Neuronal stem cell (in vitro differentiated cells): ENCODE results near the gene UBE2L6.

Experiments
- DNase-seq: peaks from one replicate; pipeline ENCODE4 v3.0.0-alpha.2; 2013; ENCODE audit warnings: low spot score
- H2AFZ ChIP-seq: one replicate; pipeline ENCODE4 v1.6.1; 2013; ENCODE audit warnings: mild to moderate bottlenecking, low read length, inconsistent platforms
- H2AK5ac ChIP-seq: 2 replicates; pipeline ENCODE4 v1.6.1; 2013; ENCODE audit warnings: low read depth, mild to moderate bottlenecking, inconsistent platforms, low read length, moderate library complexity, mixed read lengths
- H2BK120ac ChIP-seq: 2 replicates; pipeline ENCODE4 v1.6.1; 2013; ENCODE audit warnings: low read depth, mild to moderate bottlenecking, inconsistent platforms, low read length, moderate library complexity, mixed read lengths
- H2BK12ac ChIP-seq: one replicate; pipeline ENCODE4 v1.6.1; 2013; ENCODE audit warnings: low read length, inconsistent platforms
- H2BK15ac ChIP-seq: 2 replicates; pipeline ENCODE4 v1.6.1; 2013; ENCODE audit warnings: mild to moderate bottlenecking, low read length, inconsistent platforms, mixed read lengths
- H2BK5ac ChIP-seq: one replicate; pipeline ENCODE4 v1.6.1; 2013; ENCODE audit warnings: inconsistent platforms, mild to moderate bottlenecking, low read length, moderate library complexity
- H3K14ac ChIP-seq: one replicate; pipeline ENCODE4 v1.6.1; 2013; ENCODE audit warnings: low read length, inconsistent platforms
- H3K18ac ChIP-seq: 2 replicates; pipeline ENCODE4 v1.6.1; 2013; ENCODE audit warnings: low read length, inconsistent platforms
- H3K23ac ChIP-seq: 2 replicates; pipeline ENCODE4 v1.6.1; 2013; ENCODE audit warnings: low read depth, mild to moderate bottlenecking, mixed read lengths, low read length, inconsistent platforms; ENCODE audit not compliant: poor library complexity
- H3K27ac ChIP-seq: replicated peaks from 3 replicates; pipeline ENCODE4 v1.5.1; 2013; ENCODE audit warnings: low read length, inconsistent platforms
- H3K27me3 ChIP-seq, 3 experiments: 2 replicates each; pipeline ENCODE4 v1.6.1; 2013; ENCODE audit warnings: low read length in 3 of 3, mild to moderate bottlenecking in 2 of 3, inconsistent platforms in 1 of 3, low read depth in 1 of 3, mixed read lengths in 1 of 3, moderate library complexity in 1 of 3; ENCODE audit not compliant: control insufficient read depth in 3 of 3, insufficient read depth in 3 of 3
- H3K36me3 ChIP-seq, 2 donors: replicated peaks in 1 of 2; 2 replicates each; pipeline ENCODE4 v1.6.1; 2013; ENCODE audit warnings: low read length in 2 of 2; ENCODE audit not compliant: control insufficient read depth in 2 of 2, insufficient read depth in 2 of 2
- H3K4ac ChIP-seq: 2 replicates; pipeline ENCODE4 v1.6.1; 2013; ENCODE audit warnings: inconsistent platforms, mild to moderate bottlenecking, low read length, moderate library complexity
- H3K4me1 ChIP-seq, 2 donors: 1 replicate in 1 of 2; 2 replicates in 1 of 2; pipeline ENCODE4 v1.6.1; 2013; ENCODE audit warnings: low read length in 2 of 2, low read depth in 1 of 2; ENCODE audit not compliant: control insufficient read depth in 2 of 2, insufficient read depth in 1 of 2
- H3K4me2 ChIP-seq: one replicate; pipeline ENCODE4 v1.6.1; 2013; ENCODE audit warnings: mild to moderate bottlenecking, low read length, inconsistent platforms; ENCODE audit not compliant: insufficient read depth, poor library complexity, severe bottlenecking
- H3K4me3 ChIP-seq, 2 donors: 2 replicates each; pipeline ENCODE4 v1.5.1; 2013; ENCODE audit warnings: low read length in 2 of 2, mild to moderate bottlenecking in 2 of 2, inconsistent platforms in 1 of 2, moderate library complexity in 1 of 2
- H3K79me1 ChIP-seq: one replicate; pipeline ENCODE4 v1.6.1; 2013; ENCODE audit warnings: low read depth, mild to moderate bottlenecking, inconsistent platforms, low read length, moderate library complexity
- H3K9ac ChIP-seq: one replicate; pipeline ENCODE4 v1.6.1; 2013; ENCODE audit warnings: mild to moderate bottlenecking, low read depth, low read length, inconsistent platforms; ENCODE audit not compliant: poor library complexity
- H3K9me3 ChIP-seq, 2 donors: replicated peaks in 1 of 2; 2 replicates each; pipeline versions ENCODE3 to v1.6.1; 2013; ENCODE audit warnings: low read length in 2 of 2, mild to moderate bottlenecking in 2 of 2, inconsistent platforms in 1 of 2, low read depth in 1 of 2, mixed read lengths in 1 of 2, moderate library complexity in 1 of 2; ENCODE audit not compliant: control insufficient read depth in 2 of 2, insufficient read depth in 1 of 2
- H4K8ac ChIP-seq: one replicate; pipeline ENCODE4 v1.6.1; 2013; ENCODE audit warnings: low read depth, mild to moderate bottlenecking, inconsistent platforms, low read length, moderate library complexity
- H4K91ac ChIP-seq: one replicate; pipeline ENCODE4 v1.6.1; 2013; ENCODE audit warnings: low read length, low read depth, mild to moderate bottlenecking, inconsistent platforms; ENCODE audit not compliant: poor library complexity
- WGBS, 2 donors: extraction: QIAGEN DNeasy Blood & Tissue Kit; methylation state at CpG; one replicate each; pipeline ENCODE4 v1.1.7; 2013; ENCODE audit warnings: missing lambda C conversion rate in 2 of 2, mixed read lengths in 1 of 2; ENCODE audit not compliant: insufficient read length in 2 of 2, insufficient replicate concordance in 1 of 2; ENCODE audit errors: extremely low coverage in 2 of 2; 5-methylcytosine and 5-hydroxymethylcytosine counted together

Gene UBE2L6

DNA sequence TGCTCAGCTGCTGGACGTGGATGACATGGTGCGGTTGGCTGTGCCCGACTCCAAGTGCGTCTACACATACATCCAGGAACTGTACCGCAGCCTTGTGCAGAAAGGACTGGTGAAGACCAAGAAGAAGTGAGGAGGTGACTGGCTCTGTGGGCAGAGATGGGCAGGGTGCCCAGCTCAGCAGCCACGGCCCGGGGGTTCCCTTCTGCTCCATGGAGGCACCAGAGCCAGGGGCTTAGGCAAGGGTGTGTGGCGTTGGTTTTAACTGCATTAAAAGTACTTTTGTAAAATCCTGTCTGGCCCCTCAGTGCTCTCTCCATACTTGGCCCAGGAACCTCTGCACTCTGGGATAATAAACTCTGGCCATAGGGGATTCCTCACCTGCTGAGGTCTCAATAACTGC lies 17.5 kb downstream of the UBE2L6 start:
- Histone ChIP-seq H3K36me3 (peaks cover 56 to 86% of the 10 kb centered on the region in 2 donors), H2AK5ac (no peak overlapping the region), H2BK12ac (no peak overlapping the region), H3K4ac (no peak overlapping the region), H3K23ac (peak overlapping the region; percentile 10), H2AFZ (no peak overlapping the region), H3K18ac (no peak overlapping the region), H3K27me3 (no peaks in the 10 kb centered on the region), H3K4me1 (peaks cover 0 to 6% of the 10 kb centered on the region in 2 donors), H3K4me2 (no peak overlapping the region), H3K9ac (peak overlapping the region; percentile 0), H3K27ac (no peak overlapping the region), H2BK5ac (no peak overlapping the region), H3K14ac (no peak overlapping the region), H3K79me1 (no peaks in the 10 kb centered on the region), H4K8ac (no peak overlapping the region), H3K4me3 (peak overlapping the region in 1 of 2 donors; percentile 22), H3K9me3 (peaks cover 0 to 6% of the 10 kb centered on the region in 2 donors), H2BK15ac (no peak overlapping the region), H2BK120ac (no peak overlapping the region), H4K91ac (no peak overlapping the region)
- DNase-seq = no peak
- no CpG with 5 or more reads among the region's 8 CpGs for WGBS, 2 donors

DNA sequence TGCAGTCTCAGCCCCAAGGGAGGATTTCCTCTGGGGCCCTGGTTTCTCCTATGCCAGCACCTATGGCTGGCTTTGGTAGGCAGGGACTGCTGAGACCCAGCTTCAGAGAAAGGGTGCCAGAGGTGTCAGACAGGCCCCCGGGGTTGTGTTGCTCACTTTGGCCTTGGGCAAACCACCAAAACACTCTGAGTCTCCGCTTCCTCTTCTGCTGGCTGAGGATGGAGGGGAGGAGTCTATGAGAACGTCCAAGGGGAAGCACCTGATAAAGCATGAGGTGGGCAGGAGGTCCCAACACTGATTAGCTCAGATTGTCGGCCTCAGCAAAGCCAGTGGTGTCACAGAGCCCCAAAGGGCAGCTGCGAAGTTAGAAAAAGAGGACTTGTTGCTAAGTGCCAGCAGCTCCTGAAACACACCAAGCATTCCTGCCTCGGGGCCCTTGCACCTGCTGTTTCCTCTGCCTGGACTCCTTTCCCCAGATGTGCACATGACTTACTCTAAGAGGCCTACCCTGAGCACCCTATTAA lies 19.6 kb downstream of the UBE2L6 start:
- Histone ChIP-seq H3K23ac (no peak overlapping the region), H3K4me3 (no peak overlapping the region), H2AFZ (no peak overlapping the region), H3K18ac (no peak overlapping the region), H3K36me3 (peaks cover 44 to 66% of the 10 kb centered on the region in 2 donors), H2BK120ac (no peak overlapping the region), H3K79me1 (no peaks in the 10 kb centered on the region), H3K4me1 (peaks cover 6 to 7% of the 10 kb centered on the region in 2 donors), H3K4me2 (no peak overlapping the region), H4K8ac (no peak overlapping the region), H3K27me3 (no peaks in the 10 kb centered on the region), H2AK5ac (no peak overlapping the region), H2BK15ac (no peak overlapping the region), H3K9me3 (peaks cover 0 to 4% of the 10 kb centered on the region in 2 donors), H2BK12ac (no peak overlapping the region), H2BK5ac (no peak overlapping the region), H3K14ac (no peak overlapping the region), H3K4ac (no peak overlapping the region), H3K27ac (no peak overlapping the region), H3K9ac (no peak overlapping the region), H4K91ac (no peak overlapping the region)
- no peak for DNase-seq
- WGBS, 2 donors = no CpG with 5 or more reads among the region's 6 CpGs

- no peak overlapping the region for H3K4me2 ChIP-seq
- H2BK5ac ChIP-seq = no peak overlapping the region
- no peak overlapping the region for H3K4me3 ChIP-seq
- H3K79me1 ChIP-seq = no peaks in the 10 kb centered on the region
- H2BK12ac ChIP-seq = no peak overlapping the region
- H3K23ac ChIP-seq = no peak overlapping the region
- H3K14ac ChIP-seq = no peak overlapping the region
- no peak overlapping the region for H2AFZ ChIP-seq
- no peak overlapping the region for H2BK15ac ChIP-seq
- H4K91ac ChIP-seq = no peak overlapping the region
- peaks cover 35 to 59% of the 10 kb centered on the region in 2 donors for H3K36me3 ChIP-seq
- no peak overlapping the region for H3K4ac ChIP-seq
- peaks cover 6 to 7% of the 10 kb centered on the region in 2 donors for H3K4me1 ChIP-seq
- no peaks in the 10 kb centered on the region for H3K27me3 ChIP-seq
- no peak overlapping the region for H4K8ac ChIP-seq
- H3K9me3 ChIP-seq = peaks cover 0 to 4% of the 10 kb centered on the region in 2 donors
- DNase-seq = no peak
- no peak overlapping the region for H3K18ac ChIP-seq
- H3K9ac ChIP-seq = no peak overlapping the region
- H2BK120ac ChIP-seq = no peak overlapping the region
- H2AK5ac ChIP-seq = no peak overlapping the region
- H3K27ac ChIP-seq = no peak overlapping the region
- WGBS, 2 donors = no CpG with 5 or more reads among the region's 5 CpGs
These were observed 20.5 kb downstream of the UBE2L6 start for GRCh38 chr11:57546869-57547475.

DNA sequence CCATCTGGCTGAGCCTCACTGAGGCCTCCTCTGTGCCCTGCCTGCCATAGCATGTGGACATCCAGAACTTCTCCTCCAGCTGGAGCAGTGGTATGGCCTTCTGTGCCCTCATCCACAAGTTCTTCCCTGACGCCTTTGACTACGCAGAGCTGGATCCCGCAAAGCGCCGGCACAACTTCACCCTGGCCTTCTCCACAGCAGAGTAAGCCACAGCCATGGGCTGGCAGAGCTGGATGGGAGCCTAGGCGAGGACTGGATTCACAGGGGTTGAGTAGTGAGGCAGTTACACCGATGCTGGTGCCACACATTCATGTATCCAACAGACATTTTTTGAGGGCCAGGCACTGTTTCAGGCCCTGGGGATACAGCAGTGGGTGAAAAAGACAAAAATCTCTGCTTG lies 21.0 kb downstream of the UBE2L6 start:
- H4K91ac ChIP-seq = no peak overlapping the region
- no peak overlapping the region for H2BK5ac ChIP-seq
- no peak overlapping the region for H4K8ac ChIP-seq
- no peak overlapping the region for H3K23ac ChIP-seq
- H3K9ac ChIP-seq = no peak overlapping the region
- no peak overlapping the region for H3K4me2 ChIP-seq
- no peak overlapping the region for H3K14ac ChIP-seq
- H2BK120ac ChIP-seq = no peak overlapping the region
- no peaks in the 10 kb centered on the region for H3K27me3 ChIP-seq
- H3K27ac ChIP-seq = no peak overlapping the region
- no peak overlapping the region for H2AK5ac ChIP-seq
- WGBS, 2 donors = no CpG with 5 or more reads among the region's 7 CpGs
- no peak overlapping the region for H3K4me3 ChIP-seq
- no peaks in the 10 kb centered on the region for H3K79me1 ChIP-seq
- H3K4me1 ChIP-seq = peaks cover 6 to 7% of the 10 kb centered on the region in 2 donors
- H3K18ac ChIP-seq = peak overlapping the region; percentile 19
- H3K9me3 ChIP-seq = peaks cover 0 to 4% of the 10 kb centered on the region in 2 donors
- no peak for DNase-seq
- H2BK12ac ChIP-seq = no peak overlapping the region
- peaks cover 29 to 54% of the 10 kb centered on the region in 2 donors for H3K36me3 ChIP-seq
- H2AFZ ChIP-seq = no peak overlapping the region
- H3K4ac ChIP-seq = no peak overlapping the region
- H2BK15ac ChIP-seq = no peak overlapping the region
